Cardiac fibroblast (primary cell): ENCODE data around the gene PDE11A.

Experiments
- DNase-seq, 2 donors: peaks; one replicate each; pipeline versions ENCODE4 v3.0.0 to v3.0.0-alpha.2; 2010; ENCODE audit warnings: low read depth in 2 of 2
- H3K4me3 ChIP-seq, 2 donors: replicated peaks in 1 of 2; 1 replicate in 1 of 2; 2 replicates in 1 of 2; pipeline ENCODE4 v1.5.1; 2011; ENCODE audit warnings: low read depth in 2 of 2, low read length in 2 of 2, mild to moderate bottlenecking in 2 of 2, moderate library complexity in 1 of 2
- TF ChIP-seq, protein P1 (sequence below): IDR thresholded peaks from one replicate; pipeline ENCODE4 v1.5.1; 2011; ENCODE audit warnings: low read depth, mild to moderate bottlenecking, low read length, inconsistent platforms

PDE11A gene

GRCh38 chr2:177998996-177999395 lies 73.6 kb downstream of the PDE11A start:
- no peak for DNase-seq
- no peak overlapping the region for H3K4me3 ChIP-seq
- TF ChIP-seq, protein P1, sequence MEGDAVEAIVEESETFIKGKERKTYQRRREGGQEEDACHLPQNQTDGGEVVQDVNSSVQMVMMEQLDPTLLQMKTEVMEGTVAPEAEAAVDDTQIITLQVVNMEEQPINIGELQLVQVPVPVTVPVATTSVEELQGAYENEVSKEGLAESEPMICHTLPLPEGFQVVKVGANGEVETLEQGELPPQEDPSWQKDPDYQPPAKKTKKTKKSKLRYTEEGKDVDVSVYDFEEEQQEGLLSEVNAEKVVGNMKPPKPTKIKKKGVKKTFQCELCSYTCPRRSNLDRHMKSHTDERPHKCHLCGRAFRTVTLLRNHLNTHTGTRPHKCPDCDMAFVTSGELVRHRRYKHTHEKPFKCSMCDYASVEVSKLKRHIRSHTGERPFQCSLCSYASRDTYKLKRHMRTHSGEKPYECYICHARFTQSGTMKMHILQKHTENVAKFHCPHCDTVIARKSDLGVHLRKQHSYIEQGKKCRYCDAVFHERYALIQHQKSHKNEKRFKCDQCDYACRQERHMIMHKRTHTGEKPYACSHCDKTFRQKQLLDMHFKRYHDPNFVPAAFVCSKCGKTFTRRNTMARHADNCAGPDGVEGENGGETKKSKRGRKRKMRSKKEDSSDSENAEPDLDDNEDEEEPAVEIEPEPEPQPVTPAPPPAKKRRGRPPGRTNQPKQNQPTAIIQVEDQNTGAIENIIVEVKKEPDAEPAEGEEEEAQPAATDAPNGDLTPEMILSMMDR: no peak

DNA sequence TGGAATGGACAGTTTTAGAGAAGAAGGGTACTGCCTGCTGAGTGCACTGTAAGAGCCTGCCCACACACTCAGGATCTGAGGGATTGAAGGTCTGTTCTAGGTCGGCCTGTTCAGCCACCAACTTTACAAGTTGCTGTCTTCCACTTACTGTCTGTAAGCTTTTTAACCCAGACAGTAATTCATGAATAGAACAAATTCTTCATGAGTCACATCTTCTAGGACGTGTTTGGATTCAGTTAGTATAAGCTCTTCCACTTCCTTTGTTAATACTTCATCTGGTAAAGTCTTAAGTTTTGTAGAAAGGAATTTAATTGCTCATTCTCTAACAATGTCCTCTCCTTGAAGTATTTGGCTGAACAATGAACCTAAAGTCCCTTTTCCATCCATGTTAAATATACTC lies 74.6 kb downstream of the PDE11A start:
- TF ChIP-seq, protein P1: no peak
- H3K4me3 ChIP-seq: no peak overlapping the region
- peak in 1 of 2 donors; percentile 76 for DNase-seq

DNA sequence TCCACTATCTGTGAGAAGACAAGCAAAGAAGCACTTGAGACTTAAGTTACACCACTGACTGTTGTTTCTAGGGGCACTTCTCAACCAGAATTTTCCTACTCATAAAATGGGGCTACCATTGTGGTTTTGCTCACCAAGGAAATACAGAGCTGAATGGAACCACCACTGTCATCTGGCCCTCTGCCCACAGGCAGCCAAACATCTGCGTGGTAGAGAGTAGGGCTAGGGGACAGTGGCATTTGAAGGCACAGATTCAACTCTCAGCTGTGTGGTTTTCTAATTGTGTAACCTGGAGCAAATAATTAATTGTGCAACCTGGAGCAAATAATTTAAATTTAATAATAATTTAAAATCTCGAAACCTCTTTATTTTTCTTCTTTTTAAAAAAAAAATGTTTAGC lies 79.6 kb downstream of the PDE11A start:
- TF ChIP-seq, protein P1: no peak
- DNase-seq: no peak
- no peak overlapping the region for H3K4me3 ChIP-seq

GRCh38 chr2:177989029-177989885 lies 83.3 kb downstream of the PDE11A start:
- peak in 1 of 2 donors; percentile 21 for DNase-seq
- TF ChIP-seq, protein P1: no peak
- no peak overlapping the region for H3K4me3 ChIP-seq

DNA sequence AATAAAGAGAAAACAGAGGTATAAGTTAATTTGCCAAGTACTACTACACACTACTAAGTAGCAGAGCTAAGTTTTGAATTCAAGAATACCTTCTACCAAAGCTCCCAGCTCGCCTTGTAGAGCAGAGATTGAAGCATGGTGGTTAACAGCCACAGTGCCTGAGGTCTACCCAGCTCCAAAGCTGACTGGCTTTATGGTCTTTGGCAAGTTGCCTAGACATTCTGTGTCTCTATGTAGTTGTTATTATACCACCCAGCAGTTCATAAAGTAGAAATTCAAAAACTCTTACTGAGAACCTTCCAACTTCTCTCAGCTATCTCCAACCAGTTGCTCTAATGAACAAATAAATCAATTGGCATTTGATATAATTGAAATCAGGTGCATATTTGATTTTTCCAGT lies 87.8 kb downstream of the PDE11A start:
- DNase-seq: peak in 1 of 2 donors; percentile 9
- TF ChIP-seq, protein P1: no peak

DNA sequence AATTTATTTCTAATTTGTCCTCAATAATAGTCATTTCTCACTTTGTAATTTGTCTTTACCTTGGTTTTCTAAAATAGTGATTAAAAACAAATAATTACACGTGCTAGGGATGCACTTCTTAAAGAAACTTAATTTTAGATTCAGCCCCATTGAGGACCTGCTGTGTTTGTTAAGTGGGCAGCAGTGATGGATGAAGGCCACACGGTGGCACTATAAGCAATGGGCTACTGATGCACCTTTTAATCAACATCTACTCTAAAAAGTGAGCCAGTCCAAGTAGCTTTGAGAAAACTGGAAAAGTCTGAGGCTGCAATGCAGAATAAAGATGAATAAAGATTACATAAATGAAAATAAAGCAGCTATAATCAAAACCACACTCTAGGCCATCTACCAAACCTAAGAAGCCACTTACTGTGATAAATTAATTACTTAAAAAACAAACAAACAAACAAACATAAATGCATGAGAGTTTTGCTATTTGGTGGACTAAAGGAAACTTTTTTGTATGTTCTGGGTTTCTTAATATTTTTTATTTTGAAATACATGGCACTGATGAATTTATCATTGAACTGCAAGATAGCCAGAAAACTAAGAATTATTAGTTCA lies 89.3 kb downstream of the PDE11A start:
- TF ChIP-seq, protein P1: peak; percentile 90
- no peak overlapping the region for H3K4me3 ChIP-seq
- peak; percentile 62 to 72 for DNase-seq

More for the DNA sequence above, 87.8 kb downstream of the PDE11A start:
- no peak overlapping the region for H3K4me3 ChIP-seq
